Activated CD4-positive, alpha-beta memory T cell treated with anti-CD3 and anti-CD28 coated beads, Interleukin-2, amount 10 ng/mL, durations not matched to agents 7 days and 5 days (primary cell): ENCODE results near the gene ABCG1. TPM values are rescaled to one million over a fixed set of nuclear protein-coding genes. Genes with fewer than 3 reads are reported as not detected.

Experiments used
- CTCF ChIA-PET: fragments of 350-600 bp; sonication (Branson Sonifier 250); formaldehyde crosslinking; loops from one replicate; lab custom pipeline; 2021; ENCODE audit warnings: antibody characterized with exemption, inconsistent platforms; lab: Charles Lee
- POLR2A ChIA-PET: fragments of 350-600 bp; sonication (Branson Sonifier 250); formaldehyde crosslinking; loops from one replicate; lab custom pipeline; 2021; ENCODE audit warnings: antibody characterized with exemption; lab: Charles Lee
- DNase-seq: peaks from one replicate; pipeline ENCODE4 v3.0.0-alpha.2; 2020
- H3K27ac Mint-ChIP-seq: one replicate; pipeline ENCODE4 v1.8.0; 2021; ENCODE audit warnings: mild to moderate bottlenecking, mixed read lengths
- H3K27me3 Mint-ChIP-seq: one replicate; pipeline ENCODE4 v1.8.0; 2021; ENCODE audit warnings: mixed read lengths
- H3K36me3 Mint-ChIP-seq: one replicate; pipeline ENCODE4 v1.8.0; 2021; ENCODE audit warnings: low read depth, mixed read lengths
- H3K4me1 Mint-ChIP-seq: one replicate; pipeline ENCODE4 v1.8.0; 2021; ENCODE audit warnings: mixed read lengths
- H3K4me3 Mint-ChIP-seq: one replicate; pipeline ENCODE4 v1.8.0; 2021; ENCODE audit warnings: mild to moderate bottlenecking, mixed read lengths
- H3K9me3 Mint-ChIP-seq: one replicate; pipeline ENCODE4 v1.8.0; 2021; ENCODE audit warnings: mixed read lengths
- total RNA-seq, 2 experiments: library from RNA; stranded (reverse); gene quantifications; one replicate each; pipeline ENCODE4 v1.2.3, GENCODE V29; 2021

ABCG1 gene
- total RNA-seq, 2 experiments from 2014 or later = 23.7 to 25.3 TPM

GRCh38 chr21:42321231-42321630, 102.3 kb downstream of the ABCG1 start:
- ChIA-PET POLR2A (no interaction called here), CTCF (no interaction called here)
- Mint-ChIP-seq H3K9me3 (no peaks in the 10 kb centered on the region), H3K4me3 (no peak overlapping the region), H3K27ac (no peak overlapping the region), H3K36me3 (no peaks in the 10 kb centered on the region), H3K4me1 (peaks cover 7% of the 10 kb centered on the region), H3K27me3 (peaks cover 26% of the 10 kb centered on the region)
- DNase-seq = no peak

GRCh38 chr21:42321845-42322244, 102.9 kb downstream of the ABCG1 start:
- peaks cover 7% of the 10 kb centered on the region for H3K4me1 Mint-ChIP-seq
- no peak for DNase-seq
- H3K36me3 Mint-ChIP-seq = no peaks in the 10 kb centered on the region
- peaks cover 29% of the 10 kb centered on the region for H3K27me3 Mint-ChIP-seq
- ChIA-PET CTCF (no interaction called here), POLR2A (no interaction called here)
- no peak overlapping the region for H3K27ac Mint-ChIP-seq
- no peaks in the 10 kb centered on the region for H3K9me3 Mint-ChIP-seq
- no peak overlapping the region for H3K4me3 Mint-ChIP-seq

DNA sequence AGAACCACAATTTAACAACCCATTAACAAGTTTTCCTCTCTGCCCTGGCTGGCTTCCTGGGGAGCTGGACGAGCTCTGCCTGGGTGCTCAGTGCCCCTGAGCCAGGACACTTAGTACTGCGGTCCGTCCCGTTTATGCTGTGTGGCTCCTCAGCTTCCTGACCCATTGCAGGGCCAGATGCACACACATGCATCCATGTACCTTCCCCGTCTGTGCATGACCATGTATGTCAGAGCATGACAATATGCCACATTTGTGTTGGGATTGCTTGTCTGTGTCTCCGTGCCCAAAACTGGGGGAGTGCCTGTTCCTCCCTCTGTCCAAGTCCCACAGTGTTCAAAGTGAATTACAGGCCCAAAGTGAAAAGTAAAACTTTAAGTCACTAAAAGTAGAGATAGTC, 106.0 kb downstream of the ABCG1 start:
- H3K27ac Mint-ChIP-seq = no peak overlapping the region

GRCh38 chr21:42330380-42331371, 111.7 kb downstream of the ABCG1 start:
- H3K27ac Mint-ChIP-seq = no peak overlapping the region
- H3K4me1 Mint-ChIP-seq = no peaks in the 10 kb centered on the region
- H3K27me3 Mint-ChIP-seq = peaks cover 39% of the 10 kb centered on the region
- DNase-seq = no peak
- POLR2A ChIA-PET = no interaction called here
- CTCF ChIA-PET = interaction anchor here (1.0 kb wide), 1 partner anchor 185 kb away, joined by 3 read pairs; no protein-coding TSS in a partner anchor
- H3K9me3 Mint-ChIP-seq = peaks cover 3% of the 10 kb centered on the region
- H3K36me3 Mint-ChIP-seq = no peaks in the 10 kb centered on the region
- no peak overlapping the region for H3K4me3 Mint-ChIP-seq

More for the DNA sequence above, 106.0 kb downstream of the ABCG1 start:
- Mint-ChIP-seq H3K4me3 (no peak overlapping the region), H3K36me3 (no peaks in the 10 kb centered on the region), H3K9me3 (no peaks in the 10 kb centered on the region), H3K4me1 (no peaks in the 10 kb centered on the region), H3K27me3 (peaks cover 38% of the 10 kb centered on the region)
- ChIA-PET POLR2A (no interaction called here), CTCF (interaction anchor here (1.2 kb wide), 3 partner anchors 12 to 66 kb away, joined by 3 to 4 read pairs (median 3); no protein-coding TSS in a partner anchor)
- no peak for DNase-seq

- H3K36me3 Mint-ChIP-seq = no peaks in the 10 kb centered on the region
- DNase-seq = no peak
- no peaks in the 10 kb centered on the region for H3K4me1 Mint-ChIP-seq
- ChIA-PET CTCF (no interaction called here), POLR2A (no interaction called here)
- no peak overlapping the region for H3K27ac Mint-ChIP-seq
- H3K4me3 Mint-ChIP-seq = no peak overlapping the region
- H3K27me3 Mint-ChIP-seq = peaks cover 42% of the 10 kb centered on the region
- peaks cover 3% of the 10 kb centered on the region for H3K9me3 Mint-ChIP-seq
These were observed 112.7 kb downstream of the ABCG1 start for GRCh38 chr21:42331660-42332059.

DNA sequence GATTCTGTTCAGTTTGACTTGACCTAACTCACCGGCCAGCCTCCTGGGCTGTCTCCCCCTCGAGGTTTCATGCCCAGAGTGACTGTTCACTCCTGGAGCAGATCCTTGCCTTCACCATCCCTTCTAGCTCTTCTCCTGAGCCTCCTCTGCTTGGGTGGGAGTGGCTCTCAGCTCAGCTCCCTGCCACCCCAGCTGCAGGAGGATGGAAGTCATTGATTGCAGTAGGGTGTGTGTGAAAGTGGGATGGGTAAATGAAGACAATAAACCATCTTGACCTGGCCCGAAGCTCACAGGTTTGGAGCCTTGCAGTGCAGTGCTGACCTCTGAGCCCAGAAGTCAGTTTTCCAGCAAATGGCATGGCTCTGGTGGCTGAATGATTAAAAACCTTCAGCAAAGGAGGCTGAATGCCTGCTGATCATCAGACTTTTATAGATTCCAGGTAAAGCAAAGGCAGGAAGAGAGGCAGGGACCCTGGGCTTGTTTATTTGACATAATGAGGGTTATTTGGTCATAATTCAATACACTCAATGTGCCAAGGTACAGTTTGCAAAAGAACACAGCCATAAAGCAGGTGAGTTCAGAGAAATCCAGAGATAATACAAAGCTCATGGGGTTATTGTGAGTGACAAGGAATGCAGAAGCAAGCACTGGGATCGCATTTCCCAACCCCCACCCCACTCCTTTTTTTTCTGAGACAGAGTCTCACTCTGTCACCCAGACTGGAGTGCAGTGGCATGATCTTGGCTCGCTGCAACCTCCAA, 113.8 kb downstream of the ABCG1 start:
- ChIA-PET CTCF (no interaction called here), POLR2A (no interaction called here)
- H3K9me3 Mint-ChIP-seq = peaks cover 3% of the 10 kb centered on the region

DNA sequence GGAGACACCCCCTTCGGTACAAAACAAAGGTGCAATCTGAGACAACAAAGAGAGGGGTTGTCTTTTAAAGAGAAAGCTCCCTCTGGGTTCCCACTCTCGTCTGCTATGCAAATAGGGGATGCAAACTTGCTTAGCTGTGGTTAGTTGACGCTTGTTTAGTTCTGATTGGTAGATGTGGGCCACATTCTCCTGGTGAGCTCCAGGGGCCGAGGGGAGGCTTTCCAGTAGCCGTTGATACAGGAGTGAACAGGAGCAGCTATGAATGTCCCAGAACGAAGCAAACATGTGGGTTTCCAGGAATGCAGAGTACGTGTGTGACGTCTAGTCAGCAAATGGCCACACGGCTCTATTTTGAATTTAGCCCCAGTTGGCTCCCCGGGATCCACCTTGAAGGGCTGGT, 117.1 kb downstream of the ABCG1 start:
- H3K36me3 Mint-ChIP-seq = no peaks in the 10 kb centered on the region
- peaks cover 3% of the 10 kb centered on the region for H3K9me3 Mint-ChIP-seq
- peaks cover 19% of the 10 kb centered on the region for H3K4me1 Mint-ChIP-seq
- peak; percentile 1 for DNase-seq
- H3K4me3 Mint-ChIP-seq = no peak overlapping the region
- POLR2A ChIA-PET = no interaction called here
- no peak overlapping the region for H3K27ac Mint-ChIP-seq
- CTCF ChIA-PET = interaction anchor here (1.2 kb wide), 1 partner anchor 75 kb away, joined by 3 read pairs; no protein-coding TSS in a partner anchor
- H3K27me3 Mint-ChIP-seq = peaks cover 36% of the 10 kb centered on the region

More for the DNA sequence above, 113.8 kb downstream of the ABCG1 start:
- Mint-ChIP-seq H3K27ac (no peak overlapping the region), H3K4me3 (no peak overlapping the region), H3K27me3 (peaks cover 51% of the 10 kb centered on the region), H3K36me3 (no peaks in the 10 kb centered on the region), H3K4me1 (peaks cover 3% of the 10 kb centered on the region)
- no peak for DNase-seq

DNA sequence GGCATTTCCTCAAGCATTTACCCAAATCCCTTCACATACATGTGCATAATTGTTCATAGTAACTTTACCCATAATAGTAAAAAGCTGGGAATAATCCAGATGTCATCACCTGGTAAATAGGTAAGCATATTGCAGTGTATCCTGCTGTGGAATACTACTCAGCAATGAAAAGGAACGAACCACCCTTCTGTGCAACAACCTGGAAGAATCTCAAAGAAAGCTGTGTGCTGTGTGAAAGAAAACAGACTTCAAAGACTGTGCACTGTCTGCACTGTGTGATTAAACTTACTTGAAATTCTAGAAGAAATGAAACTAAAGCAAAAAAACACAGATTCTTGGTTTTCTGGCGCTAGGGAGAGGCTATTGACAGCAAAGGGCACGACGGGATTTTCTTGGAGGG, 118.3 kb downstream of the ABCG1 start:
- ChIA-PET POLR2A (interaction anchor here (1.1 kb wide), 1 partner anchor 67 kb away, joined by 4 read pairs; no protein-coding TSS in a partner anchor), CTCF (interaction anchor here (0.5 to 2.2 kb wide), 12 partner anchors 10 to 267 kb away, joined by 3 to 9 read pairs (median 4); no protein-coding TSS in a partner anchor)
- no peak overlapping the region for H3K4me3 Mint-ChIP-seq
- H3K4me1 Mint-ChIP-seq = peaks cover 19% of the 10 kb centered on the region
- H3K27ac Mint-ChIP-seq = no peak overlapping the region
- peaks cover 26% of the 10 kb centered on the region for H3K27me3 Mint-ChIP-seq
- DNase-seq = no peak
- H3K9me3 Mint-ChIP-seq = no peaks in the 10 kb centered on the region
- H3K36me3 Mint-ChIP-seq = no peaks in the 10 kb centered on the region

DNA sequence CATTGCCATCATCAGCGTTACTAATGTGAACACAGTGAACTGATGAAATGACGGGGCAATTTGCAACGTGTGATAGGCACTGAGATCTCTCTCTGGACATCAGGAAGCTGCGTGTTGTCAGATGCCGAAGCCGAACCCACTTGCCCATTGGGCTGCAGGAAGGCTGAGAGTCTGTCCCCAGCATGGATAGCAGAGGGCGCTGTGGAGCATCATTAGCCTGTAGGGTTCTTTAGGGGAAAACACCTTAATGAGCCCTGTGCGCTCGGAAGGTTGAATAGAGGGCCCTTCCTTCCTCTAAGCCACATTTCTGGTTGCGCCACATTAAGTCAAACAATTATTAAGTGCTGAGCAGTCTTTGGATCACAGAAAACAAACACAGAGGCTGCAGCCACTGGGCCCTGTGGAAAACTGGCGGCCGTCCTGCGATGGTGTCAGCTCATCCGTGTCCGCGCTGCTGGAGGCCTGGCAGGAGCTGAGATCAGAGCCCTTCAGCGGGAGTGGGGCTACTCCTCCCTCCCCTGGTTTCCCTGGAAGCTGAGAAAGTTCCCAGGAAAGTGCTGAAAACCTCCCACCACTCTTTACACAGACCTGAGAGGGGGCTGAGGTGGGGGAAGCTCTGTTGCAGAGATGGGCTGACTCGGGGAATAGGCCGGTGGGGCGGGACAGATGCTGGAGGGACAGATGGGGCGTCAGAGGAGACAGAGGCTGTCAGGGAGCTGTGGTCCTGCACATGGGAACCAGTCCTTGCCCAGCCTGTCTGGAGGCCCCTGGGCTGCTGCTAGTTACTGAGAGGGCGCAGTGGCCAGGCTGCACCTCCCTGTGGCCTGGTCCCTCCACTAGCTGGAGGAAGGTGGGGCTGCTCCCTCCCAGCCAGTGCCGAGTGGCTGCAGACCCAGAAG, 119.1 kb downstream of the ABCG1 start:
- H3K4me1 Mint-ChIP-seq = peaks cover 19% of the 10 kb centered on the region
- no peaks in the 10 kb centered on the region for H3K9me3 Mint-ChIP-seq
- H3K4me3 Mint-ChIP-seq = no peak overlapping the region
- DNase-seq = peak; percentile 80
- peaks cover 22% of the 10 kb centered on the region for H3K27me3 Mint-ChIP-seq
- no peaks in the 10 kb centered on the region for H3K36me3 Mint-ChIP-seq
- CTCF ChIA-PET = interaction anchor here (0.5 to 2.2 kb wide), 12 partner anchors 11 to 192 kb away, joined by 3 to 9 read pairs (median 4); no protein-coding TSS in a partner anchor
- POLR2A ChIA-PET = interaction anchor here (1.1 kb wide), 2 partner anchors 67 to 104 kb away, joined by 3 to 4 read pairs; no protein-coding TSS in a partner anchor
- no peak overlapping the region for H3K27ac Mint-ChIP-seq

DNA sequence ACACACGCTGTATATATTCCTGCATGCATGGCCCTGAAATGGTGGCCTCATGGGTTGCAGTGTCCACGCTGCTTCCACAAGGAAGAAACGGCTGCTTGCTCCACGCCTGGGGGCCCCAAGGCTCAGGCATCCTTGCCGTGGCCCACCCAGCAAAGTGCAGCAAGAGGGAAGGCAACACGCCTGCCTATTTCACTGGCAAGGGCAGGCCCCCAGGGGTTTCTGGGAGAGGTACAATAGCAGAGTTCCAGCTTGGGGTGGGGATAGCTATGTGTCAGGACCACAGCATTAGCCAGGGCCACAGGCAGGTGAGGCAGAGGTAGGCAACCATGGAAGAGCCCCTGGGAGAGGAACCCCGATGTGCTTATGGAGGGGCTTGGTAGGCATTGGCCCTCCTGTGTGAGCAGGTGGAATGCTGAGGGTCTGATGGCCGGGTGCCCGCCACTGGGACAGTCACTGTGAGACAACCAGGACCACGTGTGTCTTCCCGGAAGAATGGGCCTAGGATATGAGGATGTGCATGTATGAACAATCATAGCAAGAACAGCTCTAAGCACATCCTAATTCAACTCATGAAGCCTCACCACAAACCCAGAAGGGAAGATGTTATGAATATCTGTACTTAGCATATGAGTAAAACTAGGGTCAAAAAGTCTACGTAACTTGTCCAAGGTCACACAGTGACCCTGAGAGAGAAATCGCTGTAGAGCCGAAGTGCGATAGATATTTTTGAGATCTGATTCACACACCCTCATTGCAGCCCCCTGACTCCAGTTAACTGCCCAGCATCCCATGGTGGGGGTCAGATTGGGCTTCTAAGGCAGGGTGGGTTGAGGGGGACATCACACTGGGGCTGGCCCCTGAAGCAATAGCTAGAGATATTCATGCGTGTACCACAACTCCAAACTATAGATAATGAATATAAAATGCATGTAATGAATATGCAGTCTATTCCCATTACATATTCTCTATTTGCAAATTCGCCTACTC, 120.1 kb downstream of the ABCG1 start:
- Mint-ChIP-seq H3K4me3 (no peak overlapping the region), H3K36me3 (no peaks in the 10 kb centered on the region), H3K27me3 (peaks cover 22% of the 10 kb centered on the region), H3K9me3 (no peaks in the 10 kb centered on the region), H3K4me1 (peaks cover 19% of the 10 kb centered on the region), H3K27ac (no peak overlapping the region)
- DNase-seq = no peak
- POLR2A ChIA-PET = interaction anchor here (1.1 kb wide), 1 partner anchor 104 kb away, joined by 3 read pairs; no protein-coding TSS in a partner anchor
- CTCF ChIA-PET = interaction anchor here (0.7 to 2.2 kb wide), 6 partner anchors 28 to 109 kb away, joined by 3 to 9 read pairs (median 4); no protein-coding TSS in a partner anchor
